HepG2 (cell line): ENCODE measurements around the gene BORCS5. TPM values are rescaled to one million over a fixed set of nuclear protein-coding genes. Genes with fewer than 3 reads are reported as not detected.
A peak's percentile ranks its signal among the peaks of the same experiment; 100 is the strongest.

ENCODE experiments used
- HES4 ChIP-seq: sonication (generic); formaldehyde crosslinking; IDR thresholded peaks from 2 replicates; pipeline ENCODE4 v1.9.0; 2021; ENCODE audit warnings: mild to moderate bottlenecking, missing genetic modification reagents, borderline replicate concordance
- HMGXB4 ChIP-seq, 2 experiments: sonication (generic) in 1 of 2; formaldehyde crosslinking in 1 of 2; IDR thresholded peaks; 2 replicates each; pipeline versions ENCODE4 v1.4.0 to v1.6.1; 2018 to 2020; ENCODE audit warnings: missing genetic modification reagents in 2 of 2, borderline replicate concordance in 1 of 2, low read depth in 1 of 2, mild to moderate bottlenecking in 1 of 2, missing biosample characterization in 1 of 2
- KMT2B ChIP-seq: IDR thresholded peaks from 2 replicates; pipeline ENCODE4 v1.6.1; 2016; ENCODE audit warnings: missing genetic modification reagents, missing compliant biosample characterization
- LBX2 ChIP-seq: sonication (generic); formaldehyde crosslinking; IDR thresholded peaks from 2 replicates; pipeline ENCODE4 v1.5.0; 2020; ENCODE audit warnings: missing genetic modification reagents, mild to moderate bottlenecking, borderline replicate concordance
- MTA3 ChIP-seq: sonication (generic); formaldehyde crosslinking; IDR thresholded peaks from 2 replicates; pipeline ENCODE4 v1.4.0; 2020; ENCODE audit warnings: missing genetic modification reagents
- NFKBIZ ChIP-seq: IDR thresholded peaks from 2 replicates; pipeline ENCODE4 v1.6.1; 2018; ENCODE audit warnings: missing genetic modification reagents, missing compliant biosample characterization
- RELA ChIP-seq: sonication (generic); formaldehyde crosslinking; IDR thresholded peaks from 2 replicates; pipeline ENCODE4 v1.4.0; 2020; ENCODE audit warnings: missing genetic modification reagents
- SNRNP70 ChIP-seq: fragments of 200-400 bp; formaldehyde crosslinking; IDR thresholded peaks from 2 replicates; pipeline ENCODE4 v1.6.1; 2017; ENCODE audit warnings: mild to moderate bottlenecking, low read depth, low read length, moderate library complexity
- ZBTB37 ChIP-seq: sonication (generic); formaldehyde crosslinking; IDR thresholded peaks from 2 replicates; pipeline ENCODE4 v1.4.0; 2020; ENCODE audit warnings: mild to moderate bottlenecking, missing genetic modification reagents
- ZBTB38 ChIP-seq: sonication (generic); formaldehyde crosslinking; IDR thresholded peaks from 2 replicates; pipeline ENCODE4 v1.5.1; 2020; ENCODE audit warnings: mild to moderate bottlenecking, missing genetic modification reagents
- ZNF768 ChIP-seq: sonication (generic); formaldehyde crosslinking; IDR thresholded peaks from 2 replicates; pipeline ENCODE4 v1.4.0; 2020; ENCODE audit warnings: missing genetic modification reagents
- ZNF790 ChIP-seq: sonication (generic); formaldehyde crosslinking; IDR thresholded peaks from 2 replicates; pipeline ENCODE4 v1.8.0; 2022; ENCODE audit warnings: missing genetic modification reagents, mild to moderate bottlenecking, borderline replicate concordance
- ZNF816 ChIP-seq: sonication (generic); formaldehyde crosslinking; IDR thresholded peaks from 2 replicates; pipeline ENCODE4 v1.8.0; 2022; ENCODE audit warnings: missing genetic modification reagents, mild to moderate bottlenecking, borderline replicate concordance
- polyA plus RNA-seq, 8 experiments: library from polyadenylated mRNA; depleted of rRNA in 3 of 8; stranded (reverse) in 7 of 8; unstranded in 1 of 8; fragments of >200 nt; fragmentation: Illumina TruSeq in 4 of 8; extraction: Trizol in 4 of 8; gene quantifications; 2 replicates each; pipeline versions ENCODE4 v1.2.1 to v1.2.3, GENCODE V29; 2011 to 2016; ENCODE audit warnings: low read depth in 4 of 8, missing spikeins in 1 of 8, mixed read lengths in 1 of 8; ENCODE audit not compliant: insufficient read depth in 1 of 8
- total RNA-seq, 5 experiments: library from RNA; depleted of rRNA; stranded (reverse); fragments of >200 nt; fragmentation: Illumina TruSeq; extraction: Trizol; gene quantifications; 2 replicates each; pipeline ENCODE4 v1.2.3, GENCODE V29; 2016; ENCODE audit warnings: low read depth in 1 of 5
- TF ChIP-seq, protein P1 (sequence below): sonication (generic); formaldehyde crosslinking; IDR thresholded peaks from 2 replicates; pipeline ENCODE4 v1.4.0; 2020; ENCODE audit warnings: missing genetic modification reagents, borderline replicate concordance
- TF ChIP-seq, protein P2 (sequence below): sonication (generic); formaldehyde crosslinking; IDR thresholded peaks from 2 replicates; pipeline ENCODE4 v1.4.0; 2020; ENCODE audit warnings: mild to moderate bottlenecking, missing genetic modification reagents
- TF ChIP-seq, protein P3 (sequence below): sonication (generic); formaldehyde crosslinking; IDR thresholded peaks from 2 replicates; pipeline ENCODE4 v1.5.0; 2020; ENCODE audit warnings: mild to moderate bottlenecking, missing genetic modification reagents, moderate library complexity
- TF ChIP-seq, protein P4 (sequence below): sonication (generic); formaldehyde crosslinking; IDR thresholded peaks from 2 replicates; pipeline ENCODE4 v1.8.1; 2023; ENCODE audit warnings: missing genetic modification reagents, inconsistent platforms, borderline replicate concordance

The BORCS5 gene
- total and polyA plus RNA-seq, 2 of the 13 experiments (the other 11 are each of a cell fraction or from before 2014, with no cell fraction given): 3.9 to 4.7 TPM

GRCh38 chr12:12488823-12489550, 132.1 kb downstream of the BORCS5 start (continued):
- TF ChIP-seq, protein P1, sequence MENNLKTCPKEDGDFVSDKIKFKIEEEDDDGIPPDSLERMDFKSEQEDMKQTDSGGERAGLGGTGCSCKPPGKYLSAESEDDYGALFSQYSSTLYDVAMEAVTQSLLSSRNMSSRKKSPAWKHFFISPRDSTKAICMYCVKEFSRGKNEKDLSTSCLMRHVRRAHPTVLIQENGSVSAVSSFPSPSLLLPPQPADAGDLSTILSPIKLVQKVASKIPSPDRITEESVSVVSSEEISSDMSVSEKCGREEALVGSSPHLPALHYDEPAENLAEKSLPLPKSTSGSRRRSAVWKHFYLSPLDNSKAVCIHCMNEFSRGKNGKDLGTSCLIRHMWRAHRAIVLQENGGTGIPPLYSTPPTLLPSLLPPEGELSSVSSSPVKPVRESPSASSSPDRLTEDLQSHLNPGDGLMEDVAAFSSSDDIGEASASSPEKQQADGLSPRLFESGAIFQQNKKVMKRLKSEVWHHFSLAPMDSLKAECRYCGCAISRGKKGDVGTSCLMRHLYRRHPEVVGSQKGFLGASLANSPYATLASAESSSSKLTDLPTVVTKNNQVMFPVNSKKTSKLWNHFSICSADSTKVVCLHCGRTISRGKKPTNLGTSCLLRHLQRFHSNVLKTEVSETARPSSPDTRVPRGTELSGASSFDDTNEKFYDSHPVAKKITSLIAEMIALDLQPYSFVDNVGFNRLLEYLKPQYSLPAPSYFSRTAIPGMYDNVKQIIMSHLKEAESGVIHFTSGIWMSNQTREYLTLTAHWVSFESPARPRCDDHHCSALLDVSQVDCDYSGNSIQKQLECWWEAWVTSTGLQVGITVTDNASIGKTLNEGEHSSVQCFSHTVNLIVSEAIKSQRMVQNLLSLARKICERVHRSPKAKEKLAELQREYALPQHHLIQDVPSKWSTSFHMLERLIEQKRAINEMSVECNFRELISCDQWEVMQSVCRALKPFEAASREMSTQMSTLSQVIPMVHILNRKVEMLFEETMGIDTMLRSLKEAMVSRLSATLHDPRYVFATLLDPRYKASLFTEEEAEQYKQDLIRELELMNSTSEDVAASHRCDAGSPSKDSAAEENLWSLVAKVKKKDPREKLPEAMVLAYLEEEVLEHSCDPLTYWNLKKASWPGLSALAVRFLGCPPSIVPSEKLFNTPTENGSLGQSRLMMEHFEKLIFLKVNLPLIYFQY (CRISPR knock-in tag): no peak
- TF ChIP-seq MTA3 (CRISPR knock-in tag) (no peak), ZNF768 (CRISPR knock-in tag) (no peak), ZNF790 (CRISPR knock-in tag) (no peak), ZNF816 (CRISPR knock-in tag) (no peak), NFKBIZ (CRISPR knock-in tag) (0 out of 2 replicates have a peak, but pooled peaks have one; percentile 34), HES4 (no peak), ZBTB37 (CRISPR knock-in tag) (no peak), LBX2 (CRISPR knock-in tag) (no peak), RELA (CRISPR knock-in tag) (no peak), KMT2B (CRISPR knock-in tag) (no peak), SNRNP70 (no peak), HMGXB4 (CRISPR knock-in tag; IDR thresholded peaks at IDR 0.05; ENCODE audit: borderline replicate concordance in 1 of 2, low read depth in 1 of 2) (no peak), ZBTB38 (CRISPR knock-in tag) (no peak; the same call in 1 of the 2 replicates)
- TF ChIP-seq, protein P2, sequence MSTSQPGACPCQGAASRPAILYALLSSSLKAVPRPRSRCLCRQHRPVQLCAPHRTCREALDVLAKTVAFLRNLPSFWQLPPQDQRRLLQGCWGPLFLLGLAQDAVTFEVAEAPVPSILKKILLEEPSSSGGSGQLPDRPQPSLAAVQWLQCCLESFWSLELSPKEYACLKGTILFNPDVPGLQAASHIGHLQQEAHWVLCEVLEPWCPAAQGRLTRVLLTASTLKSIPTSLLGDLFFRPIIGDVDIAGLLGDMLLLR: no peak
- TF ChIP-seq, protein P3, sequence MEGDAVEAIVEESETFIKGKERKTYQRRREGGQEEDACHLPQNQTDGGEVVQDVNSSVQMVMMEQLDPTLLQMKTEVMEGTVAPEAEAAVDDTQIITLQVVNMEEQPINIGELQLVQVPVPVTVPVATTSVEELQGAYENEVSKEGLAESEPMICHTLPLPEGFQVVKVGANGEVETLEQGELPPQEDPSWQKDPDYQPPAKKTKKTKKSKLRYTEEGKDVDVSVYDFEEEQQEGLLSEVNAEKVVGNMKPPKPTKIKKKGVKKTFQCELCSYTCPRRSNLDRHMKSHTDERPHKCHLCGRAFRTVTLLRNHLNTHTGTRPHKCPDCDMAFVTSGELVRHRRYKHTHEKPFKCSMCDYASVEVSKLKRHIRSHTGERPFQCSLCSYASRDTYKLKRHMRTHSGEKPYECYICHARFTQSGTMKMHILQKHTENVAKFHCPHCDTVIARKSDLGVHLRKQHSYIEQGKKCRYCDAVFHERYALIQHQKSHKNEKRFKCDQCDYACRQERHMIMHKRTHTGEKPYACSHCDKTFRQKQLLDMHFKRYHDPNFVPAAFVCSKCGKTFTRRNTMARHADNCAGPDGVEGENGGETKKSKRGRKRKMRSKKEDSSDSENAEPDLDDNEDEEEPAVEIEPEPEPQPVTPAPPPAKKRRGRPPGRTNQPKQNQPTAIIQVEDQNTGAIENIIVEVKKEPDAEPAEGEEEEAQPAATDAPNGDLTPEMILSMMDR (CRISPR knock-in tag): no peak
- TF ChIP-seq, protein P4, sequence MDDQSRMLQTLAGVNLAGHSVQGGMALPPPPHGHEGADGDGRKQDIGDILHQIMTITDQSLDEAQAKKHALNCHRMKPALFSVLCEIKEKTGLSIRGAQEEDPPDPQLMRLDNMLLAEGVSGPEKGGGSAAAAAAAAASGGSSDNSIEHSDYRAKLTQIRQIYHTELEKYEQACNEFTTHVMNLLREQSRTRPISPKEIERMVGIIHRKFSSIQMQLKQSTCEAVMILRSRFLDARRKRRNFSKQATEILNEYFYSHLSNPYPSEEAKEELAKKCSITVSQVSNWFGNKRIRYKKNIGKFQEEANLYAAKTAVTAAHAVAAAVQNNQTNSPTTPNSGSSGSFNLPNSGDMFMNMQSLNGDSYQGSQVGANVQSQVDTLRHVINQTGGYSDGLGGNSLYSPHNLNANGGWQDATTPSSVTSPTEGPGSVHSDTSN: no peak
